MM.1S (cell line): ENCODE measurements around the gene DPY19L3.

Experiments used
- DNase-seq: peaks from one replicate; pipeline ENCODE4 v3.0.0-alpha.2; 2015
- H2AFZ ChIP-seq: fragments of 300-600 bp; sonication (generic); 2 replicates; pipeline ENCODE4 v1.6.0; 2016; ENCODE audit warnings: antibody characterized with exemption, low read length
- H3F3A ChIP-seq: fragments of 300-600 bp; sonication (generic); 2 replicates; pipeline ENCODE4 v1.6.1; 2016; ENCODE audit warnings: mild to moderate bottlenecking, antibody characterized with exemption, low read length, moderate library complexity, mixed read lengths; ENCODE audit not compliant: insufficient read depth
- H3K27ac ChIP-seq: fragments of 300-600 bp; sonication (generic); 2 replicates; pipeline ENCODE4 v1.5.1; 2016; ENCODE audit warnings: mild to moderate bottlenecking, low read length
- H3K27me3 ChIP-seq: fragments of 300-600 bp; sonication (generic); replicated peaks from 2 replicates; pipeline ENCODE4 v1.6.0; 2016; ENCODE audit warnings: low read length; ENCODE audit not compliant: insufficient read depth
- H3K36me3 ChIP-seq: fragments of 300-600 bp; sonication (generic); replicated peaks from 2 replicates; pipeline ENCODE4 v1.6.1; 2016; ENCODE audit warnings: mild to moderate bottlenecking, low read length, mixed read lengths; ENCODE audit not compliant: insufficient read depth
- H3K4me1 ChIP-seq: fragments of 300-600 bp; sonication (generic); 2 replicates; pipeline ENCODE4 v1.6.1; 2016; ENCODE audit warnings: low read length, mixed read lengths
- H3K4me2 ChIP-seq: fragments of 300-600 bp; sonication (generic); 2 replicates; pipeline ENCODE4 v1.6.0; 2016; ENCODE audit warnings: low read depth, low read length
- H3K4me3 ChIP-seq: fragments of 300-600 bp; sonication (generic); 2 replicates; pipeline ENCODE4 v1.5.1; 2016; ENCODE audit warnings: low read length, mixed read lengths
- H3K79me2 ChIP-seq: fragments of 300-600 bp; sonication (generic); 2 replicates; pipeline ENCODE4 v1.6.1; 2016; ENCODE audit warnings: mixed run types, low read length, mixed read lengths
- H3K9ac ChIP-seq: fragments of 300-600 bp; sonication (generic); 2 replicates; pipeline ENCODE4 v1.6.1; 2016; ENCODE audit warnings: low read length, mixed read lengths
- H3K9me2 ChIP-seq: fragments of 300-600 bp; sonication (generic); replicated peaks from 2 replicates; pipeline ENCODE4 v1.6.1; 2016; ENCODE audit warnings: mild to moderate bottlenecking, low read length, mixed read lengths; ENCODE audit not compliant: insufficient read depth
- H3K9me3 ChIP-seq: fragments of 300-600 bp; sonication (generic); replicated peaks from 2 replicates; pipeline ENCODE4 v1.6.1; 2016; ENCODE audit warnings: mild to moderate bottlenecking, low read length, mixed read lengths; ENCODE audit not compliant: insufficient read depth
- H4K20me1 ChIP-seq: fragments of 300-600 bp; sonication (generic); 2 replicates; pipeline ENCODE4 v1.6.1; 2016; ENCODE audit warnings: mild to moderate bottlenecking, low read length, moderate library complexity, mixed read lengths; ENCODE audit not compliant: insufficient read depth
- EZH2 ChIP-seq: fragments of 300-600 bp; sonication (generic); optimal IDR thresholded peaks from 2 replicates; pipeline ENCODE3; 2017; ENCODE audit warnings: low read depth, mild to moderate bottlenecking, antibody characterized with exemption, low read length, mixed read lengths
- EZH2phosphoT487 ChIP-seq: fragments of 300-600 bp; sonication (generic); IDR thresholded peaks from 2 replicates; pipeline ENCODE4 v1.6.1; 2018; ENCODE audit warnings: antibody characterized with exemption, low read length
- TF ChIP-seq, protein P1 (sequence below): fragments of 300-600 bp; sonication (generic); IDR thresholded peaks from 2 replicates; pipeline ENCODE4 v1.5.1; 2016; ENCODE audit warnings: antibody characterized with exemption, low read length, mixed read lengths

Gene DPY19L3

DNA sequence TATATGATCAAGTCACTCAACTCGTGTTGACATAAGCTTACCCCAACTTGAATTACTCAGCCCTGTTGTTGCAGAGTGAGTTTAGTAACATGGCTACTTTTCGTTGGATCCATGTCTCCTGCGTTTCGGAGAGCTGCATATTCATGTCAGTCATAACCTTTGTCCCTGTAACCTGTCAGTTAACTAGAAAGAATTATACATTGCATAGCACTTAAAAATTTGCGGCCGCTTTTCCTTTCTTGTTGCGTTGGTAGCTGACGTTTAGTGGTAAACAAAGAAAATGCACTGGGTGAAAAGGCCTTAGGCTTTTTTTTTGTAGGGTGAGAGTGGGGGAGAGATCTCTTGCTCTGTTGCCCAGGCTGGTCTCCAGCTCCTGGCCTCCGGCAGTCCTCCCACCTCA, 46.0 kb upstream of the DPY19L3 start:
- Histone ChIP-seq H4K20me1 (no peaks in the 10 kb centered on the region; the same call in 1 of the 2 replicates), H3F3A (no peaks in the 10 kb centered on the region), H3K4me1 (no peaks in the 10 kb centered on the region), H3K9me3 (no peaks in the 10 kb centered on the region), H3K36me3 (peaks cover 10% of the 10 kb centered on the region; the same call in 1 of the 2 replicates), H3K9me2 (no peaks in the 10 kb centered on the region), H3K79me2 (peaks cover 36% of the 10 kb centered on the region), H3K4me3 (no peak overlapping the region), H2AFZ (no peak overlapping the region), H3K27ac (no peak overlapping the region), H3K4me2 (no peak overlapping the region), H3K9ac (no peak overlapping the region), H3K27me3 (no peaks in the 10 kb centered on the region)
- no peak for DNase-seq
- TF ChIP-seq EZH2phosphoT487 (no peak), EZH2 (no peak)
- TF ChIP-seq, protein P1, sequence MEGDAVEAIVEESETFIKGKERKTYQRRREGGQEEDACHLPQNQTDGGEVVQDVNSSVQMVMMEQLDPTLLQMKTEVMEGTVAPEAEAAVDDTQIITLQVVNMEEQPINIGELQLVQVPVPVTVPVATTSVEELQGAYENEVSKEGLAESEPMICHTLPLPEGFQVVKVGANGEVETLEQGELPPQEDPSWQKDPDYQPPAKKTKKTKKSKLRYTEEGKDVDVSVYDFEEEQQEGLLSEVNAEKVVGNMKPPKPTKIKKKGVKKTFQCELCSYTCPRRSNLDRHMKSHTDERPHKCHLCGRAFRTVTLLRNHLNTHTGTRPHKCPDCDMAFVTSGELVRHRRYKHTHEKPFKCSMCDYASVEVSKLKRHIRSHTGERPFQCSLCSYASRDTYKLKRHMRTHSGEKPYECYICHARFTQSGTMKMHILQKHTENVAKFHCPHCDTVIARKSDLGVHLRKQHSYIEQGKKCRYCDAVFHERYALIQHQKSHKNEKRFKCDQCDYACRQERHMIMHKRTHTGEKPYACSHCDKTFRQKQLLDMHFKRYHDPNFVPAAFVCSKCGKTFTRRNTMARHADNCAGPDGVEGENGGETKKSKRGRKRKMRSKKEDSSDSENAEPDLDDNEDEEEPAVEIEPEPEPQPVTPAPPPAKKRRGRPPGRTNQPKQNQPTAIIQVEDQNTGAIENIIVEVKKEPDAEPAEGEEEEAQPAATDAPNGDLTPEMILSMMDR: no peak

DNA sequence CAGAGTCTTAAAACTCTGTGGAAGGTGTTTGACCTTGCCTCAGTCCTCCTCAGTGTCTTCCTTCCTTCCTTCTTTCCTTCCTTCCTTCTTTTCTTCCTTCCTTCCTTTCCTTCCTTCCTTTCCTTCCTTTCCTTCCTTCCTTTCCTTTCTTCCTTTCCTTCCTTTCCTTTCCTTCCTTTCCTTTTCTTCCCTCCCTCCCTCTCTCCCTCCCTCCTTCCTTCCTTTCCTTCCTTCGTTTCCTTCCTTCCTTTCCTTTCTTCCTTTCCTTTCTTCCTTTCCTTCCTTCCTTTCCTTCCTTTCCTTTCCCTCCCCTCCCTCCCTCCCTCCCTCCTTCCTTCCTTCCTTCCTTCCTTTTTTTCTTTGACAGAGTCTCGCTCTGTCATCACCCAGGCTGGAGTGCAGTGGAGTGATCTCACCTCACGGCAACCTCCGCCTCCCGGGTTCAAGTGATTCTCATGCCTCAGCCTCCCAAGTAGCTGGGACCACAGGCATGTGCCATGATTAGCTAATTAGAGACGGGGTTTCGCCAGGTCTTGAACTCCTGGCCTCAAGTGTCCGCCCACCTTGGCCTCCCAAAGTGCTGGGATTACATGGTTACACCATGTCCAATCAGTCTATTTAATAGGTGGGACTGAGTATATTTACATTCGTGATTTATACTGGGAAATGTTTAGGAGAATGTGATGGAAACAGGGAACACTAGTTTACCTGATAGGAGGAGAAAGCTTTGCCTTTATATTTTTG, 43.8 kb upstream of the DPY19L3 start:
- no peak overlapping the region for H3K4me3 ChIP-seq
- no peaks in the 10 kb centered on the region for H3K4me1 ChIP-seq
- TF ChIP-seq EZH2 (no peak), EZH2phosphoT487 (no peak)
- TF ChIP-seq, protein P1: no peak
- no peaks in the 10 kb centered on the region for H3K27me3 ChIP-seq
- no peak overlapping the region for H2AFZ ChIP-seq
- no peak overlapping the region for H3K4me2 ChIP-seq
- no peak for DNase-seq
- H3K79me2 ChIP-seq: peaks cover 53% of the 10 kb centered on the region
- H3F3A ChIP-seq: no peaks in the 10 kb centered on the region
- H3K9ac ChIP-seq: no peak overlapping the region
- H3K9me3 ChIP-seq: no peaks in the 10 kb centered on the region
- no peaks in the 10 kb centered on the region for H3K9me2 ChIP-seq
- H3K36me3 ChIP-seq: peaks cover 12% of the 10 kb centered on the region; the same call in 1 of the 2 replicates
- no peaks in the 10 kb centered on the region; the same call in 1 of the 2 replicates for H4K20me1 ChIP-seq
- no peak overlapping the region for H3K27ac ChIP-seq

DNA sequence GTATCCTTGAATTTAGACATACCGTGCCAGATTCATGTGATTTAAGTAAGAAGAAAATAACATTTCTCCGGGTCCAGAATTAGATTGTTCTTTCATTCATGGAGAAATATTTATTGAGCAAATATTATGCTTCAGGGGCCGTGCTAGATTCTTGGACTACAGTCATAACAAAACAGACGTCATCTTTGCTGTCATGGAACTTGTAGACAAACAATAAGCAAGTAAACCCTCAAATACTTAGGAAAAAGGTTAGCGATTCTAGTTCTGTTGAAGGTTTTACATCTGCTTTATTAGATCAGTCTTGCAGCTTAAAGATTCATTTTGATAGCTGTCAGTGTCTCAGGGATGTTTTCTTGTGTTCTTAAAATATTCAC, 43.3 kb upstream of the DPY19L3 start:
- no peak for DNase-seq
- Histone ChIP-seq H4K20me1 (no peaks in the 10 kb centered on the region; the same call in 1 of the 2 replicates), H3K9me3 (no peaks in the 10 kb centered on the region), H3K79me2 (peaks cover 59% of the 10 kb centered on the region), H3K27me3 (no peaks in the 10 kb centered on the region), H3K4me3 (no peak overlapping the region), H3K27ac (no peak overlapping the region), H3K9me2 (no peaks in the 10 kb centered on the region), H2AFZ (no peak overlapping the region), H3K9ac (no peak overlapping the region), H3K36me3 (peaks cover 12% of the 10 kb centered on the region; the same call in 1 of the 2 replicates), H3F3A (no peaks in the 10 kb centered on the region), H3K4me1 (no peaks in the 10 kb centered on the region), H3K4me2 (no peak overlapping the region)
- TF ChIP-seq, protein P1: no peak
- TF ChIP-seq EZH2phosphoT487 (no peak), EZH2 (no peak)
